K562 (cell line): Measurements from ENCODE around the gene PKDCC. TPM values are rescaled to one million over a fixed set of nuclear protein-coding genes. Genes with fewer than 3 reads are reported as not detected.

Experiments
- ATAC-seq: fragments of 200-7000 bp; cut with Tn5 transposase; 3 replicates; pipeline ENCODE4 v1.9.1; 2020; ENCODE audit warnings: moderate library complexity
- BruUV-seq: library from RNA; stranded (reverse); fragments of 400-500 nt; replicated peaks from 2 replicates; lab custom pipeline; 2021; lab: Mats Ljungman, UMichigan
- CTCF ChIA-PET: fragments of 300-600 bp; formaldehyde crosslinking; extraction: SDS; loops from one replicate; lab custom pipeline; 2021; ENCODE audit warnings: low intra/inter-chr PET ratio; lab: Yijun Ruan, JAX
- POLR2A ChIA-PET: fragments of 300-600, 350-650 bp; sonication (Branson Sonifier 250); formaldehyde crosslinking; extraction: SDS; loops from one replicate; lab custom pipeline; 2021; ENCODE audit warnings: antibody characterized with exemption, inconsistent platforms; lab: Yijun Ruan, JAX
- DNase-seq, 4 experiments: peaks; one replicate each; pipeline versions ENCODE4 v3.0.0 to v3.0.0-alpha.2; 2011 to 2018; ENCODE audit warnings: low spot score in 3 of 4, mixed read lengths in 3 of 4; ENCODE audit errors: extremely low read depth in 1 of 4
- FAIRE-seq: peaks from 2 replicates; lab custom pipeline; 2011; peaks lifted over from hg19 to GRCh38; lab: Jason Lieb, UNC
- H2AFZ ChIP-seq: 2 replicates; pipeline ENCODE4 v1.6.0; 2011; ENCODE audit warnings: low read depth, low read length, control low read depth, inconsistent platforms
- H3K27ac ChIP-seq: fragments of 200-600 bp; 3 replicates; pipeline ENCODE4 v1.8.0; 2011; ENCODE audit warnings: low read depth, mild to moderate bottlenecking, control low read depth, inconsistent platforms, low read length, moderate library complexity, mixed read lengths; ENCODE audit errors: extremely low read depth
- H3K27me3 ChIP-seq, 2 experiments: fragments of 300-600 bp in 1 of 2; 2 replicates in 1 of 2; 3 replicates in 1 of 2; pipeline versions ENCODE4 v1.6.0 to v1.8.0; 2011; ENCODE audit warnings: inconsistent platforms in 2 of 2, low read length in 2 of 2, mild to moderate bottlenecking in 1 of 2, mixed read lengths in 1 of 2, moderate library complexity in 1 of 2; ENCODE audit not compliant: control insufficient read depth in 2 of 2, insufficient read depth in 2 of 2
- H3K36me3 ChIP-seq: fragments of 300-600 bp; 3 replicates; pipeline ENCODE4 v1.8.0; 2011; ENCODE audit warnings: mild to moderate bottlenecking, low read length, inconsistent platforms; ENCODE audit not compliant: control insufficient read depth, insufficient read depth
- H3K4me1 ChIP-seq, 2 experiments: fragments of 200-600 bp in 1 of 2; replicated peaks in 1 of 2; 2 replicates in 1 of 2; 3 replicates in 1 of 2; pipeline versions ENCODE4 v1.5.1 to v1.8.0; 2011; ENCODE audit warnings: inconsistent platforms in 2 of 2, low read length in 2 of 2, mild to moderate bottlenecking in 1 of 2, mixed read lengths in 1 of 2, moderate library complexity in 1 of 2; ENCODE audit not compliant: control insufficient read depth in 2 of 2, insufficient read depth in 2 of 2
- H3K4me2 ChIP-seq: 2 replicates; pipeline ENCODE4 v1.6.1; 2011; ENCODE audit warnings: low read length, control low read depth, inconsistent platforms, mixed read lengths; ENCODE audit not compliant: insufficient read depth
- H3K4me3 ChIP-seq: fragments of 200-600 bp; sonication (generic), shearing (Covaris generic); 2 replicates; pipeline ENCODE4 v1.5.1; 2016; ENCODE audit warnings: control low read depth, inconsistent platforms
- H3K79me2 ChIP-seq: fragments of 200-600 bp; 3 replicates; pipeline ENCODE4 v1.8.0; 2011; ENCODE audit warnings: low read length, inconsistent platforms; ENCODE audit not compliant: control insufficient read depth, insufficient read depth
- H3K9ac ChIP-seq, 2 experiments: 2 replicates each; pipeline versions ENCODE4 v1.6.0 to v1.6.1; 2011; ENCODE audit warnings: low read depth in 2 of 2, low read length in 2 of 2, control low read depth in 1 of 2, inconsistent platforms in 1 of 2, mild to moderate bottlenecking in 1 of 2, mixed read lengths in 1 of 2; ENCODE audit not compliant: insufficient read depth in 1 of 2
- H3K9me1 ChIP-seq: one replicate; pipeline ENCODE4 v1.6.0; 2011; ENCODE audit warnings: inconsistent platforms, mild to moderate bottlenecking, low read length, moderate library complexity; ENCODE audit not compliant: control insufficient read depth, insufficient read depth
- H3K9me3 ChIP-seq: replicated peaks from 2 replicates; pipeline ENCODE4 v1.5.1; 2011; ENCODE audit warnings: low read depth, low read length, inconsistent platforms; ENCODE audit not compliant: control insufficient read depth, insufficient read depth
- H4K20me1 ChIP-seq: replicated peaks from 2 replicates; pipeline ENCODE4 v1.6.1; 2011; ENCODE audit warnings: low read length, inconsistent platforms, mixed read lengths; ENCODE audit not compliant: control insufficient read depth, insufficient read depth
- DMBX1 ChIP-seq: fragments of 250-450 bp; sonication (Bioruptor Pico); IDR thresholded peaks from 2 replicates; pipeline ENCODE4 v1.8.0; 2022; ENCODE audit warnings: inconsistent platforms, mild to moderate bottlenecking, moderate library complexity, borderline replicate concordance
- EHMT2 ChIP-seq: fragments of 450-650 bp; IDR thresholded peaks from 2 replicates; pipeline ENCODE4 v1.6.1; 2018; ENCODE audit warnings: antibody characterized with exemption
- JUND ChIP-seq, 2 experiments: IDR thresholded peaks; 2 replicates in 1 of 2; 3 replicates in 1 of 2; pipeline ENCODE4 v1.6.1; 2011; ENCODE audit warnings: borderline replicate concordance in 2 of 2, low read depth in 2 of 2, low read length in 2 of 2, improper control_type of control experiment in 1 of 2, missing biosample characterization in 1 of 2, missing genetic modification characterization in 1 of 2, missing genetic modification reagents in 1 of 2
- MECOM ChIP-seq: fragments of 250-450 bp; sonication (Bioruptor Pico); IDR thresholded peaks from 2 replicates; pipeline ENCODE4 v1.8.0; 2022; ENCODE audit warnings: inconsistent platforms
- NRF1 ChIP-seq, 2 experiments: fragments of 450-650 bp; IDR thresholded peaks in 1 of 2; conservative IDR thresholded peaks in 1 of 2; 2 replicates each; pipeline ENCODE4 v1.6.1; 2014; ENCODE audit warnings: mild to moderate bottlenecking in 2 of 2
- RBM14 ChIP-seq: fragments of 200-400 bp; formaldehyde crosslinking; IDR thresholded peaks from 2 replicates; pipeline ENCODE4 v1.6.1; 2018; ENCODE audit warnings: low read depth, mild to moderate bottlenecking, low read length, moderate library complexity, borderline replicate concordance; ENCODE audit not compliant: insufficient read depth
- ZNF263 ChIP-seq: sonication (generic); formaldehyde crosslinking; IDR thresholded peaks from 2 replicates; pipeline ENCODE4 v1.8.0; 2022; ENCODE audit warnings: mild to moderate bottlenecking, missing genetic modification reagents, borderline replicate concordance
- WGBS: fragments of 100-300 bp; shearing (Covaris generic); methylation state at CpG from one replicate; pipeline ENCODE4 v1.1.6; 2016; ENCODE audit warnings: low coverage, mixed read lengths; ENCODE audit not compliant: insufficient coverage; ENCODE audit errors: missing lambda C conversion rate; 5-methylcytosine and 5-hydroxymethylcytosine counted together
- in situ Hi-C: fragments of 300-500 bp; cut with MboI; formaldehyde crosslinking; loops from 4 replicates; pipeline ENCODE4 v1.15.0; 2018; ENCODE audit warnings: inconsistent platforms, mixed read lengths
- intact Hi-C: fragments of 100-400 bp; cut with micrococcal nuclease; formaldehyde crosslinking; loops from 2 replicates; pipeline ENCODE4 v1.14.2; 2022
- polyA plus RNA-seq, 8 experiments: library from polyadenylated mRNA; depleted of rRNA in 4 of 8; stranded (reverse) in 5 of 8; unstranded in 3 of 8; fragments of >200 nt; fragmentation: Nextera tagmentation in 2 of 8; fragmentation: Illumina TruSeq in 1 of 8; extraction: Ambion mirVana in 2 of 8; extraction: Trizol in 1 of 8; gene quantifications; 2 replicates each; pipeline versions ENCODE4 v1.2.1 to v1.2.3, GENCODE V29; 2011 to 2014; ENCODE audit warnings: inconsistent platforms in 1 of 8, missing spikeins in 1 of 8
- total RNA-seq, 7 experiments: library from RNA; depleted of rRNA in 6 of 7; stranded (reverse); fragments of >200 nt in 6 of 7; fragmentation: Illumina TruSeq in 2 of 7; extraction: Trizol in 2 of 7; gene quantifications; 2 replicates each; pipeline versions ENCODE4 v1.2.1 to v1.2.3, GENCODE V29; 2011 to 2021; ENCODE audit warnings: low replicate concordance in 1 of 7
- TF ChIP-seq, protein P1 (sequence below): sonication (generic); IDR thresholded peaks from 2 replicates; pipeline ENCODE4 v1.6.1; 2016
- TF ChIP-seq, protein P2 (sequence below): sonication (generic); formaldehyde crosslinking; IDR thresholded peaks from 2 replicates; pipeline ENCODE4 v1.8.0; 2022; ENCODE audit warnings: missing genetic modification reagents, mild to moderate bottlenecking, borderline replicate concordance
- TF ChIP-seq, protein P3 (sequence below): IDR thresholded peaks from 3 replicates; pipeline ENCODE4 v1.6.1; 2011; ENCODE audit warnings: borderline replicate concordance, mild to moderate bottlenecking, moderate library complexity; ENCODE audit not compliant: insufficient read length; ENCODE audit errors: extremely low read depth
- TF ChIP-seq, protein P4 (sequence below), 2 experiments: fragments of 450-650 bp; IDR thresholded peaks; 2 replicates each; pipeline ENCODE4 v1.6.1; 2016

PKDCC gene
- total and polyA plus RNA-seq, 9 of the 15 experiments (the other 6 are each of a cell fraction or from before 2014, with no cell fraction given) = 0.62 to 14.8 (median 1.3) TPM; not detected in 2

DNA sequence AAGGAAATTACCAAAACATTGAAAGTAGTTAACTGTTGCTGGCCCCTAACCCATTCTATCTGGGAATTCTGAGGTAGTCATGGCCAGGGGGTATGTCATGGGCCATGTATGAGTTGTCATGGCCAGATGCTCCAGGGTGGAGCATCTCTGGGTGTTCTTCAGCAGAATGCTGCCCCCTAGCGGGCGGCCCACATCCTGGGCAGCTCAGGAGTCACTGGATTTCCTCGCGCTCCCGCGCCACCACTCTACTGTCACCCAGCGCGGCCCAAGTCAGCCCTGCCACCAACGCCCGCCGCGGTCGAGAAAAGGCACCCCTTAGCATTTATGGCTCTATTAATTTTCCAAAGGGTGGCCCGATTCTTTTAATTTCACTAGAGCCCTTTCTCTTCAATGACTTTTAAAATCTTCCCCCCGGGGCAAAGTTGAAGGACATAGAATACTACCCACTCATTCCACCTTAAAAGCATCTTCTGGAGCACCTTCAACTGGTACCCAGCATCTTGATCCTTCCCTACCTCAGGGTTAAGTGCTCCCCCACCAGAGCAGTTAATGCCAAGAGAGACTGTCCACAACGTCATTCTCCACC is 41.6 kb downstream of the PKDCC start:
- no peak overlapping the region for H3K9ac ChIP-seq
- no peaks in the 10 kb centered on the region for H3K79me2 ChIP-seq
- ChIA-PET CTCF (interaction anchor here (0.6 to 1.6 kb wide), 7 partner anchors 35 to 574 kb away, joined by 3 to 10 read pairs (median 5); no protein-coding TSS in a partner anchor), POLR2A (no interaction called here)
- H3K4me1 ChIP-seq = peaks cover 0 to 3% of the 10 kb centered on the region in 2 experiments; a peak in 2 of 5 replicates
- no peak overlapping the region for H3K27ac ChIP-seq
- DNase-seq (peak; percentile 85 to 87 (median 86)), FAIRE-seq (peak; percentile 67), ATAC-seq (peak; percentile 99)
- H3K27me3 ChIP-seq = peaks cover 3 to 6% of the 10 kb centered on the region in 2 experiments; a peak in 3 of 5 replicates
- H3K36me3 ChIP-seq = no peaks in the 10 kb centered on the region
- intact Hi-C loops (no loop called here), in situ Hi-C loops (loop anchor here (5.0 kb wide), 1 partner anchor 217 kb away; no protein-coding TSS in a partner anchor)
- BruUV-seq = no TSS peak
- H3K4me3 ChIP-seq = no peak overlapping the region
- 7% methylated on average over 16 of the region's 16 CpGs for WGBS
- H4K20me1 ChIP-seq = no peaks in the 10 kb centered on the region; the same call in 1 of the 2 replicates
- H3K9me3 ChIP-seq = no peaks in the 10 kb centered on the region
- H3K4me2 ChIP-seq = no peak overlapping the region
- no peaks in the 10 kb centered on the region for H3K9me1 ChIP-seq
- H2AFZ ChIP-seq = no peak overlapping the region
- TF ChIP-seq EHMT2 (no peak), ZNF263 (CRISPR knock-in tag) (no peak), NRF1 (conservative IDR thresholded peaks at IDR 0.05 in 1 of 2, IDR thresholded peaks at IDR 0.05 in 1 of 2) (0 out of 4 replicates have a peak, but pooled peaks of 1 of the 2 experiments have one; percentile 24), RBM14 (no peak), MECOM (peak; percentile 23; the same call in 1 of the 2 replicates), JUND (IDR thresholded peaks at IDR 0.05; ENCODE audit: borderline replicate concordance, low read depth, low read length) (0 out of 2 replicates have a peak, but pooled peaks have one; percentile 13), JUND (tag; IDR thresholded peaks at IDR 0.05; ENCODE audit: borderline replicate concordance, low read depth, low read length) (no peak; the same call in 2 of the 3 replicates), DMBX1 (CRISPR knock-in tag) (no peak)
- TF ChIP-seq, protein P1, sequence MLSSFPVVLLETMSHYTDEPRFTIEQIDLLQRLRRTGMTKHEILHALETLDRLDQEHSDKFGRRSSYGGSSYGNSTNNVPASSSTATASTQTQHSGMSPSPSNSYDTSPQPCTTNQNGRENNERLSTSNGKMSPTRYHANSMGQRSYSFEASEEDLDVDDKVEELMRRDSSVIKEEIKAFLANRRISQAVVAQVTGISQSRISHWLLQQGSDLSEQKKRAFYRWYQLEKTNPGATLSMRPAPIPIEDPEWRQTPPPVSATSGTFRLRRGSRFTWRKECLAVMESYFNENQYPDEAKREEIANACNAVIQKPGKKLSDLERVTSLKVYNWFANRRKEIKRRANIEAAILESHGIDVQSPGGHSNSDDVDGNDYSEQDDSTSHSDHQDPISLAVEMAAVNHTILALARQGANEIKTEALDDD = no peak
- TF ChIP-seq, protein P2, sequence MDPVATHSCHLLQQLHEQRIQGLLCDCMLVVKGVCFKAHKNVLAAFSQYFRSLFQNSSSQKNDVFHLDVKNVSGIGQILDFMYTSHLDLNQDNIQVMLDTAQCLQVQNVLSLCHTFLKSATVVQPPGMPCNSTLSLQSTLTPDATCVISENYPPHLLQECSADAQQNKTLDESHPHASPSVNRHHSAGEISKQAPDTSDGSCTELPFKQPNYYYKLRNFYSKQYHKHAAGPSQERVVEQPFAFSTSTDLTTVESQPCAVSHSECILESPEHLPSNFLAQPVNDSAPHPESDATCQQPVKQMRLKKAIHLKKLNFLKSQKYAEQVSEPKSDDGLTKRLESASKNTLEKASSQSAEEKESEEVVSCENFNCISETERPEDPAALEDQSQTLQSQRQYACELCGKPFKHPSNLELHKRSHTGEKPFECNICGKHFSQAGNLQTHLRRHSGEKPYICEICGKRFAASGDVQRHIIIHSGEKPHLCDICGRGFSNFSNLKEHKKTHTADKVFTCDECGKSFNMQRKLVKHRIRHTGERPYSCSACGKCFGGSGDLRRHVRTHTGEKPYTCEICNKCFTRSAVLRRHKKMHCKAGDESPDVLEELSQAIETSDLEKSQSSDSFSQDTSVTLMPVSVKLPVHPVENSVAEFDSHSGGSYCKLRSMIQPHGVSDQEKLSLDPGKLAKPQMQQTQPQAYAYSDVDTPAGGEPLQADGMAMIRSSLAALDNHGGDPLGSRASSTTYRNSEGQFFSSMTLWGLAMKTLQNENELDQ = no peak
- TF ChIP-seq, protein P3, sequence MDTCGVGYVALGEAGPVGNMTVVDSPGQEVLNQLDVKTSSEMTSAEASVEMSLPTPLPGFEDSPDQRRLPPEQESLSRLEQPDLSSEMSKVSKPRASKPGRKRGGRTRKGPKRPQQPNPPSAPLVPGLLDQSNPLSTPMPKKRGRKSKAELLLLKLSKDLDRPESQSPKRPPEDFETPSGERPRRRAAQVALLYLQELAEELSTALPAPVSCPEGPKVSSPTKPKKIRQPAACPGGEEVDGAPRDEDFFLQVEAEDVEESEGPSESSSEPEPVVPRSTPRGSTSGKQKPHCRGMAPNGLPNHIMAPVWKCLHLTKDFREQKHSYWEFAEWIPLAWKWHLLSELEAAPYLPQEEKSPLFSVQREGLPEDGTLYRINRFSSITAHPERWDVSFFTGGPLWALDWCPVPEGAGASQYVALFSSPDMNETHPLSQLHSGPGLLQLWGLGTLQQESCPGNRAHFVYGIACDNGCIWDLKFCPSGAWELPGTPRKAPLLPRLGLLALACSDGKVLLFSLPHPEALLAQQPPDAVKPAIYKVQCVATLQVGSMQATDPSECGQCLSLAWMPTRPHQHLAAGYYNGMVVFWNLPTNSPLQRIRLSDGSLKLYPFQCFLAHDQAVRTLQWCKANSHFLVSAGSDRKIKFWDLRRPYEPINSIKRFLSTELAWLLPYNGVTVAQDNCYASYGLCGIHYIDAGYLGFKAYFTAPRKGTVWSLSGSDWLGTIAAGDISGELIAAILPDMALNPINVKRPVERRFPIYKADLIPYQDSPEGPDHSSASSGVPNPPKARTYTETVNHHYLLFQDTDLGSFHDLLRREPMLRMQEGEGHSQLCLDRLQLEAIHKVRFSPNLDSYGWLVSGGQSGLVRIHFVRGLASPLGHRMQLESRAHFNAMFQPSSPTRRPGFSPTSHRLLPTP = no peak
- TF ChIP-seq, protein P4, sequence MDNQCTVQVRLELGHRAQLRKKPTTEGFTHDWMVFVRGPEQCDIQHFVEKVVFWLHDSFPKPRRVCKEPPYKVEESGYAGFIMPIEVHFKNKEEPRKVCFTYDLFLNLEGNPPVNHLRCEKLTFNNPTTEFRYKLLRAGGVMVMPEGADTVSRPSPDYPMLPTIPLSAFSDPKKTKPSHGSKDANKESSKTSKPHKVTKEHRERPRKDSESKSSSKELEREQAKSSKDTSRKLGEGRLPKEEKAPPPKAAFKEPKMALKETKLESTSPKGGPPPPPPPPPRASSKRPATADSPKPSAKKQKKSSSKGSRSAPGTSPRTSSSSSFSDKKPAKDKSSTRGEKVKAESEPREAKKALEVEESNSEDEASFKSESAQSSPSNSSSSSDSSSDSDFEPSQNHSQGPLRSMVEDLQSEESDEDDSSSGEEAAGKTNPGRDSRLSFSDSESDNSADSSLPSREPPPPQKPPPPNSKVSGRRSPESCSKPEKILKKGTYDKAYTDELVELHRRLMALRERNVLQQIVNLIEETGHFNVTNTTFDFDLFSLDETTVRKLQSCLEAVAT (IDR thresholded peaks at IDR 0.05) = no peak
